Stimulated activated naive CD4-positive, alpha-beta T cell (primary cell): ENCODE results near the gene NHLRC2.

Source experiments
- DNase-seq, 6 experiments: peaks; one replicate each; lab custom pipeline; 2025; lab: John Stamatoyannopoulos, UW

Gene NHLRC2

DNA sequence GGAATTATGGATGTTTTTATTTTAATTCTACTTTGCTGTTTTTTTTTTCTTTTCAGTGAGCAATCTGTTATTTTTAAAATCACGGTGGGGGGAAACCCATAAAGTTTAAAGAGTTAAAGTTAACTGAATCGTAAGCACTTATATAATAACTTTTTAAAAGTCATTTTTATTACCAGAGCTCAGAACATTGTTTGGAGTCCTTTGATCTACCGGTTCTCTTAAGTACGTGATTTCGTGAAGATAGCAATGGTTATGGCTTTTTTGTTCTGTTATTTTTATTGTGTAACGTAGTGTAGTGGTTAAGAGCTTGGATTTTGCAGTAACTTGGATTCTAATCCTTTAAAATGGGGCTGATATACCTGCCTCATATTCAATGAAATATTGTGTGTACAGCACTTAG, 57.4 kb downstream of the NHLRC2 start:
- DNase-seq, result no peak

DNA sequence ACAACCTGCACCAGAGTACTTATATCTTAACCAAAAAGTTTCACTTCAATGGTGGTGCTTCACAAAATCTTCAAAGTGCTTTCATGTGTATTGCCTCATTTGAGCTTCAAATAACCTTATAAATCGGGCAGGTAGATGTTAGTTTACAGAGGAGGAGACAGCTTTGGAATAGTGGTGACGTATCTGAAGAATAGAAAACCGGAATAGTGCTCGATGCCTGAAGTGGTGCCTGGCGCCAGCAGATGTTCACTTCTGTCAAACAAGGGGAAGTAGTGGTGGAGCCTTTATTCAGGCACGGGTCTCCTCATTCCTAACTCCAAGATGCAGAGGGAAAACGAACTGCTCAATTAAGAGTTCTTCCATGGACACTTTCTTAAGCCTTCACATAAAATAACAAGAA, 58.1 kb downstream of the NHLRC2 start:
- no peak for DNase-seq

DNA sequence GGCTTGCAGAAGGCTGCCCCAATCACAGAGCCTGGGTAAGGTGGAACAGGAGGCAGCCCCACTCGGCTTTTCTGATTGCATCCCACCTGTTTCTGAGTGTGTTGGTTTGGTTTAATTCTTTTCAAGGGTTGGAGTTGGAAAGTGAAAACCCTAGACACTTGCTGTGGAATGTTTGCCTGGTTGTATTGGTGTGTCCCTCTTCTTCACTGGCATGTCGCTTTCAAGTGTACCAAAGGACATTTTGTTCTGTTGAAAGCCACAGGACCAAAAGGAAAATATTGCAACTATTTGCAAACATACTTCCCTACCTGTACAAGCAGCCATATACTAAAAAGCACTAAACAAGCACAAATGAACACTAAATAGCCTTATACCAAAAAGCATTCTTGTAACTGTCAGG, 60.5 kb downstream of the NHLRC2 start:
- DNase-seq, result no peak

DNA sequence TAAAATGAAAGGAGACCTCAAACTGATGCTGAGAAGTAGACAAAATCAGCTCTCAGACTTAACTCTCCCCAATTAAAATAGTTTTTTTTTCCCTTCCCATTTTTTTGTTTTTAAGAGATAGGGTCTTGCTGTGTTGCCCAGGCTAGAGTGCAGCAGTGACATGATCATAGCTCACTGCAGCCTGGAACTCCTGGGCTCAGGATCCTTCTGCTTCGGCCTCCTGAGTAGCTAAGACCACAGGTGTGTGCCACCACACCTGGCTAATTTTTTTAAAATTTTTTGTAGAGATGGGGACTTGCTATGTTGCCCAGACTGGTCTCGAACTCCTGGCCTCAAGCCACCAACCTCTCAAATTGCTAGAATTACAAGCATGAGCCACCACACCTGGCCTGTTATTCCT, 61.1 kb downstream of the NHLRC2 start:
- DNase-seq, result no peak

DNA sequence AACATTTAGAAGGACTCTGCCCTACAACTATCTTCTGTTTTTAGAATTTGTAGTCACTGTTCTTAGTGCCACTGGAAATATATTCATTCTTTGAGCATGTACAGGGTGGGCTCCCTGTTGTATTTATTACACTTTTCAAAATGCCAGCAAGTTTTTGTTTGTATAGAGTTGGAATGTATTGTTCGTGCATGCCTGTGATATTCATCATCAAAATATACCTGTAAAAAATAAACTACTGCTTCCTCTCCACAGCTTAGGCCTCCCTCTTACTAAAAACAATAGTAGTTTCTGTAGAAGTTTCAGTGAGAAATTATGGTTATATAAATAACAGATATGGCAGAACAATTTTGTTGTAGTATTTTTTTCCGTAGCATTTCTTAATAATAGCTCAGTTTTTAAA, 61.6 kb downstream of the NHLRC2 start:
- no peak for DNase-seq

DNA sequence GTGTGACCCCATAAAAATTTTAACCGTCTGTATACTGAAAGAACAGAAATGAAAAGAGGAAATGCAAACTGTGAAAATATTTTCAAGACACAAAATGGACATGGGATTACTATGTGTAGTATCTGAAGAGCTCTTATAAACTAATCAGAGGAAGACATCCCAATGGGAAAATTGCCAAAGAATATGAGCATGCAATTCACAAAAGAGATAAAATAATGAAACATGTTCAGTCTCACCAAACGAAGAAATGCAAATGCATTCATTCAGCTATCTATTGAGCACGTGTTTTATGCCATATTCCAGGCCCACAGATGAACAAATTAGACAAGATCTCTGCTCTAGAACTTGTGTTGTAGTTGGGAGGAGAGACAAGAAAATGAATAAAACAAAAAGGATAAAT, 63.2 kb downstream of the NHLRC2 start:
- DNase-seq, result no peak

DNA sequence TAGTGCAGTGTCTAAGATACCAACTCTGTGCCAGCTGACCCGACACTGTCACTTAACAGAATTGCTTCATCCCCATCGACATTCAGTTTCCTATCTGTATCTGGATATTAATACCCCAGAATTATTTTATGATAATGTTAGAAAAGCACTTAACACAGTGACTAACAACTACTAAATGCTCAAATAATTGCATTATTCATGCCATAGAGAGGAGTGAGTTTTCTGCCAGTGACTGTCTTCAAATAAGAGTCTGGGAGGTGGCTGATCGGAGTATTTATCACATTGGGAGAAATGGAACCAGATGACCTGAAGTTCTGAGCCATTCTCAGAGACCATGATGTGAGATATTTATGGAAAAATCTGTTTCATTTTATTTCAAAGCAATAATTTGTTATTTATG, 65.7 kb downstream of the NHLRC2 start:
- DNase-seq, result no peak

DNA sequence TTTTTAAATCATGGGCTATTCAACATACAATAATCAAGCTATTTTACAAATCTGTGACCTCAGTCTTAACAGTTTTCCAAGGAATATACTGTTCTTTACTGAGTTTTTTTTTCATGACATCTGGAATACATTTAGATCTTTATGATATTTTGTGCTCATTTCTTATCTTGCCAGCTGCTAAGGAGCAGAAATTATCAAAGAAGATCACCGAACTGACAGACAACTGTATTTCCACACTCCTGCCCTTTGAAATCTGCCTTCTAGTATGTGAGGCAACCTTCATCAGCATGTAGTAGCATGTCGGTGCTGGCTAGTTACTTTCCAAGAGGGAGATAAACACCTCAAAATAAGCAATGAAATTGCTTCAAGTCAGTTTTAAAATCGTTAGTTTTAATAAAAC, 66.4 kb downstream of the NHLRC2 start:
- DNase-seq, result no peak

DNA sequence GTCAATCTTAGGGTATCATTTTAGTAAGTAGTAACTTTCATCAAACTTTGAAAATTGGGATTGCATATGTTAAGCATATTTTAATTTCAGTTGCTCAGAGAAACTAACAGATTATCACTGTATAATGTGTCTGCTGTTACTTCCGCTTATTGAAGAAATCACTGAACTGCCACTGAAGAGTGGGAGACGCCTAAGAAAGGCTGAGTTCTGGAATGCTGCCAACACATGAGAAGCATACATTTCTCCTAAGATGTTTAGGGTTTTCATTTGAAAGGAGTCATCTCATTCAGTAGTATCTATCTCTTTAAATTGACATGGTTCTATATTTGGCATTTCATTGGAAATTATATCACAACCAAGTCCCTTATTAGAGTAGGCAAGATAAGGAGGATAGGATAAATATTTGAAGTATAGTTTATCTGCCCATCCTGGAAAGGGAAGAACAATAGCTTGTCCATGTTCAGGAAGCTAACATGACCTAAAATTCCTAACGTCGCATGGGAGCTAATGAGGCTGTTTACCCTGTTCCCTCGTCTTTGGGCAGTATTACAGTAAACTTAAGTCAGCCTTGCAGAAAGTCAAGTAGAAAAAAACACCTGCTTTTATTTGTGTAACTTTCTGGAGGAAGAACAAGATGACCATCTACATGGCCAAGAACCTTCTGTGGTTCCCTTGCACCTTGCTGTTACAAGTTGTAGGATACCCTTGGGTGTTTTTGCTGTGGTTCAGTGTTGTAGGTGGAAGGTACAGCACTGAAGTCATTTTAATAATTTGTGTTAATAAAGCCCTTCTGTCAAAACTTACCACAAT, 67.3 kb downstream of the NHLRC2 start:
- DNase-seq, result no peak

DNA sequence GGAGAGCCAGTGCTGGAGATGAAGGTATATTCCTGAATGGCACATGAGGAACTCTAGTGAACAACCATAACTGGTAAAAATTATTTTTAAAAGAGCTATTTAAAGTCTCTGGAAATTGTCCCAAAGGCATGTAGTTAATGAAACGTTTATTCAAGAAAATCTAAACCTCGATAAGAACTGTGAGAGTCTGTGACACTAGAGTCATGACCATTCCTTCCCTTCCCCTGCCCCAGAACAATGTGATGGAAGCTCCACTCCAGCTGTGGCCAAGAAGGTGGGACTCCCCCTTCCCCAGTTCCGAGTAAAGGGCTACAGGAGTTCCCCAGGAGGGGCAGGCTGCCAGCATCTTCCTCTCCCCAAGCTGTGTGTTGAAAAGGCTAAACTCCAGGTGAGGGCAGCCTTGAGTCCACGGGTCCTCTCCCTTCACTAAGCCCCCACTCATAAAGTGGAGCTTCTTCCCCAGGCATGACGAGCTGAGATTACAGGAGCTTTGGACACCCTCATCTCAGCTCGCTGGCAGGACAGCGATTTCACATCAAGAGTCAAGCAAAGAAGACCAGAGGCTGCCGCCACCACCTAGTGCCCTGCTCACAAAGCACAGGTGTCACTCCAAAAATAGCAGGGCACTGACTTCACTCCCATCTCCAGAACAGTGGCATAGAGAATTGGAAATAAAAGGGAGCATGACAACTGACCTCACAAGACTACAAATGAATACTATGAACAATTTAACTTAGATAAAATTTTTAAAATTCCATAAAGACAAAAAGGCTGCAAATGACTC, 68.5 kb downstream of the NHLRC2 start:
- no peak for DNase-seq

DNA sequence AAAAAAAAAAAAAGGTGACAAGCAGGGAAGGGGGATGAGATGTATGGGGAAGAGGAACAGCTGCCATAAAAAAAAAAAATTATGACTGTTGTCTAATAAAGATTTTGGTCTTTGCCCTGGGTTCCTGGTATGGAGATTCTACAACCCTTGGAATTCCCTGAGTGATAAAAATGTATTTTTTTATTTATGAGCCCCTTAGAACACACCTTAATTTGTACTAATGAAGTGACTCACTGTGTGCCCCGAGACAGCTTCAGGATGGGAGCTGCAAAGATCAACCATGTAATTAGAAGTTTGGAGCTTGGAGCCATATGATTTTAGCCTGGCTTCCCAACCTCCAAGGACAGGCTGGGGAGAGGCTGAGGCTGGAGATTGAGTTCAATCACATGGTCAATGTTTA, 69.7 kb downstream of the NHLRC2 start:
- no peak for DNase-seq

DNA sequence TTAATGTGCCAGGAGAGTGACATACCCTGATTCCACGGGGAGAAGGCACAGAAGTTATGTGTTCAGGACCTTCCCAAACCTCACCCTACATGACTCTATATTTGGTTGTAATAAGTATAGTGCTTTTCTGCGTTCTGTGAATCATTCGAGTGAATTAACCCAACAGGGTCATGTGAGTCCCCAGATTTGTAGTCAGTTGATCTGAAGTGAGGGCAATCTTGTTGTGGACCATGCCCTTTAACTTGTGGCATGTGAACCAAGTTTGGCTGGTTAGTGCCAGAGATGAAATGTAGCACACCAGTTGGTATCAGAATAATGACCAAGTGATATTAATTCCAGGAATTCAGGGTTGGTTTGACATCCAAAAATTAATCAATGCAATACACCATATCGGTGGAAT, 70.2 kb downstream of the NHLRC2 start:
- DNase-seq, result no peak

DNA sequence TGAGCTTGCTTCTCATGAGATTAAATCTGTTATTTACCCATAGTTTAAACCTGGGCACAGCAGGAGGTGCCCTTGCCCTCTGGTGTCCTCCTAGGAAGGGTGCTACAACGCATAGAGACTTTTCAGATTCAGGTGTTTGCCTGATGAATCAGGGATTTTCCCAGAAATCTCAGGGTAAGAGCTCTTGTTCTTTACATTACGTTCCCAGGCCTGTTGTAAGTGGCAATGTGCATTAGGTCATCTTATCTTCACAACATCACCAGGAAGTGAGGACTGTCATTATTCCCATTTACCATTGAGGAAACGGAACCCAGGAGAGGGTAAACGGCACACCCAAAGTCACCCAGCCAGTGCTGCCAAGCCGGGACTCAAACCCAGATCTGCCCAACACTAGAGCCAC, 73.0 kb downstream of the NHLRC2 start:
- no peak for DNase-seq

DNA sequence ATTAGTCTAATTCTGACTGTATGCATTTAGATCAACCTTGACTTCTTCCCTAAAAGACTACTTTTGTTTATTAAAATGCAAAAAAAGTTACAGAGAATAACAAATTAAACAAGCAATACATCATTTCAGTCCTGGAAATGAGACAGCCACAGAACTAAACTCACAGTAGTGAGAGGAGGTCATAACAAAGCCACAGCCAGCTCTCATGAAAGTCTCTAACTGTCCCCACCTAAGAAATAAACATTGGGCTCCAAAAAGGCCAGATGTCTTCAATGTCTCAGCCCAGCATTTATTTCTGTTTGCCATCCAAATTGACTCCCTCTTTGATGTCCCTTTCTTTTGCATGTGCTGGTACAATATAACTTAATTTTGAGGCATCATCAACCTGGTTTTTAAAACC, 74.4 kb downstream of the NHLRC2 start:
- no peak for DNase-seq

DNA sequence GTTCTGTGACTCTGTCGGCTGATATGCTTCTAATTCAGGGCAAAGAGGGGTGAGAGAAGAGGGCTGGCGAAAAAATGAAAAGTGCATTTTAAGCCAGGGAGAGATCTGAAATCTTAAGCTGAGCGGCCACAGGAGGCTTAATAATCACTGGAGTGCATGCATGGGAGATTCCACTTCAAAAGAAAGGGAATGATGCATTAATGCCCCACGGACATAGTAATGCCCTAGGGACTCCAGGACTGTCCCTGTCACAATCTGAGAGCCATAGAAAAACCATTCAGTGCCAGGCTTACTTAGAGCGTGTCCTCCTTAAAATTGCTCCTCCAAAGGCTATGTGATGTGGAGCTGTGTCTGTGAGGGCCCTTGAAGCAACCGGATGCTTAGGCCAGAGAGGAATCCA, 75.1 kb downstream of the NHLRC2 start:
- DNase-seq, result no peak

DNA sequence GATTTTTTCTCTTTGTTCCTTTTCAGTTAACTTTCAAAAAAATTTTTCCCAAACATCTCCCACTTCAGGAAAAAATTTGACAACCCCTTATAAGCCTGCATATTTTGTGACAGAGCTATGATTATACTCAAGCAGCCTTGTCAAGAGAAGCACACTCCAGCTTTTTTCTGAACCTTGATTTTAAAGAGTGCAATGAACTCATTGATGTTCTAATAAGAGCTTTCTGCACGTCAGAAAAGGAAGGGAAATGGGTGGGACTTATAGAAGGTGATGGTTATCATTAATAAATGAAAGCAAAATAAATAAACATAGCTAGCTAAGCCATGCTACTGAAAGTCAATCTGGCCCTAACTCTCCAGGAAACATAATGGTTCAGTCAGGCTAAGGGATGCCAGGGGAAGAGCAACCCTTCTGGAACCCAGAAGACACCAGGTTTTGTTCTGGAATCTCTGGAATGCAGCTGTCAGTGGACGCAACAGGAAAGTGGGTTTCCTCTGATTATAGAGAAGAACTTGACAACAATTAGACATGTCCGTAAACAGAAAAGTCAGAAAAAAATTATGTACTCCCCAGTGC, 76.1 kb downstream of the NHLRC2 start:
- no peak for DNase-seq

DNA sequence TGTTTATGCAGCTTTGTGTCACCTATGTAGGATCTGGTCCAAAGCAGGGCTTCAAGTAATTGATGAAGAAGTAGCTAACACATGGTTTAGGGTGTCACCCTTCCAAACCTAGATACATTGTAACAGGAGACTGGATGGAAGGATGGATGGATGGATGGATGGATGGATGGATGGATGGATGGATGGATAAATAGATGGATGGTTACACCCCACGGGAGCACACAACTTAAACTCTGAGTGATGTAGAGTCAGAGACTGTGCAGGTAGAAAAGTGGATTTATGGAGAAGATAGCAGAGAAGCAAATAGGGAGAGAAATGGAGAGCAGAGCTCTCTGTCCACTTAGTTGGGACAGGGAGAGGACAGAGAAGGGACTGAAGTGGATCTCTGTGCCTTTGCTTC, 78.4 kb downstream of the NHLRC2 start:
- DNase-seq, result no peak

DNA sequence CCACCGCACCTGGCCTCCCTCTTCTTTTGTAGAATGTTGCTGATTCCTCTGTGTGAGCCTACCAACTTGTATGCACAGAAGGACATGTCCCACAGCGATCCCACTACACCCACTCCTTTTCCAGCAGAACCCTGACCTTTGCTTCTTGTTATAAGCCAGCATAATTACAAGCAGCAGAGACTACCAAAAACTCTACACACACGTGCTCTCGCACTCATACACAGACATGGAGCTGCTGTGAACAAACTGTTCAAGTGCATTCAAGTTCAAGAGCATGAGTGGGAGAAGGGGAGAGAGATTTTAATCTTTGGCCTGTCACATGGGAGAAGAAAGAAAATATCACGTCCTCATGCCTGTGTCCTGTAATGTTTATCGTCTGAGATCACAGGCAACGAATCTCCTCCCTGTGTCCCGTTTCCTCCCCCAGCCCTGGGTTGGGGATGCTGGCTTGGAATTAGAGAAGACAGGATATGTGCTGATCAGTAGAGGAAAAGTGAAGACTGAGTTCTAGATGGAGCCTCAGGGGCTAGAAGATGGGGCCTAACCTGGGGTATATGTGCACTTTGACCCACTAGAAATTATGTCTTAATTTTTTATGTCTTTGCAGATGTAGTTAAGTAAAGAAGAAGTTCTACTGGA, 79.6 kb downstream of the NHLRC2 start:
- no peak for DNase-seq

DNA sequence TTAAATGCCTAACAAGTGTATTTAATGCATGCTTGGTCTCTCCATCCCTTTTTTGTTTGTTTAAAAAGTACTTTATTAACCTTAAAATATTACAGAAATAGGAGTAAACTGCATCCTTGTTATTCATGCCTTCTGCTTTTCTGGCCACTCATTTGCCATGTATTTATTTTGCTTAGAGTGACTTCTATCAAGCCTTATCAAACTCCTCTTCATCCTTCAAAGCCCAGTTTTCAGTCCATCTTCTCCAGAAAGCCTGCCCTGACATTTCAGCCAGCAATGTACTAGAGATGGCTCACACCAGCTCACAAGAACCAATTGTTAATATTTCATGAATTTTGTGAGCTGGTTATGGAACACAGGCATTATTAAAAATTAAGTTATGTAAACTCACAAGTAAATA, 82.8 kb downstream of the NHLRC2 start:
- no peak for DNase-seq

DNA sequence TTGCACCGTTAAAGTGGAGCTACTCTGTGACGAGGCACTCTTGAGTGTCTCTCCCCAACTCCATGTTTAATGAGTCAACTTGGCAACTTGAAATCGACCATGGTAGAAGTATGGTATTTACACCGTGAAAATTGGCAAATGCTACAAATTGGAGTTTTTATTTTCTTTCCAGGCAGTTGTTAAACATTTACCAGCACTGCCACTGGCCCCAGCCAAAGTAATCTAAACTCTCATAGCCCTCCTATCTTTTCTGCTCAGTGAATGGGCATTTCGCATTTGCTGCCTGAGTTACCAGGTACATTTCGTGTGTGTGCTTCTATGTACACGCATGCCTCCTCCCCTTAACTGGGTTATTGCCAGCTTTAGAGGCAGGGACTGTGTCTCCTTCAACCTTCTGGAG, 83.3 kb downstream of the NHLRC2 start:
- no peak for DNase-seq

DNA sequence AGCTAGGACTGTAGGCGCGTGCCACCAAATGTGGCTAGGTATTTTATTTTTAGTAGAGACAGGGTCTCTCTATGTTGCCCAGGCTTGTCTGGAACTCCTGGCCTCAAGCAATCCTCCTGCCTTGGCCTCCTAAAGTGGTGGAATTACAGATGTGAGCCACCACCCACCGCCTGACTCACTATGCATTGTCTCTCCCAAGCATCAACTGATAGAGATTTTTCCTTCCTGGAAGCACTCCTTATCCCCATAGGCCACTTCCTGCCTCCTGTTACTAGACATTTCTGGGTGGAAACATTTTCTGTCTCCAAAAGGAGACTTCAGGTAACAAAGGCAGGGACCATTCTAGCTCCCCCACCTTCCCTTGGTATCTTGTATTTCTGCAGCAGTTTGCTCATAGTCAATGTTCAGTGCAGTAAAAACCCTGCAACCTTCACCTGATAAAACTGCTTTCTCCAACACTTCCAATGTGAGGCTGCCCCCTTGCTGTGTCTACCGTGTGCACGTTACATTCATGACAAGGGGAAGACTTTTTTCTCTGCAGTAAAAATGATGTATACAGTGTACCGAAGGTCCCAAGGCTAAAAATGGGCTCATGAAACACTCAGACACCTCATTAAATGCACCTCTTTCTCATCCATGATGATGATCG, 84.9 kb downstream of the NHLRC2 start:
- no peak for DNase-seq

DNA sequence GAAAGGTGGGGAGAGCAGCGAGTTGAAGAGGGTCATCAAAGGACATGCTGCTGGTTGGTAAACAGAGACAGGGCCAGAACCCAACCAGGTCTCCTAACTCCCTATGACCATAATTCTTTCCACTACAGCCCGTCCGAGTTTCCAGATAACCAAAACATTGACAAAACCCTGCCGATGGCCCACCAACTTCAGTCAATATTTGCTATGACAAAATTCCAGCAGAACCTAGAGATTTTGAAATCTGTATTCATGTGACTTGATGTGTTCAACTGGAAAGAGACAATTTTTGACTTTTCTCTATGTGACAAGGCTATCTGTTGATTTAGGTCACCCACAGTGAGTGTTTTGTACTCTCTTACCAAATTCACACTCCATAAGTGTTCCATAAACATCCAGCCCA, 86.7 kb downstream of the NHLRC2 start:
- DNase-seq, result no peak
